ENCODE data around the gene OGFOD2.

OGFOD2 gene

GRCh38 chr12:123017753-123018152 is 42.7 kb downstream of the OGFOD2 start:
- Histone ChIP-seq H3K79me2 (ENCODE audit: insufficient read depth, low read length) (no peaks in the 10 kb centered on the region; the same call in 1 of the 2 replicates), H3K27ac (ENCODE audit: low read depth, low read length, poor library complexity, severe bottlenecking) (no peak overlapping the region), H3K4me3 (ENCODE audit: low read depth, low read length, poor library complexity, severe bottlenecking) (no peak overlapping the region), H2AFZ (ENCODE audit: low read length) (no peak overlapping the region), H3K27me3 (ENCODE audit: insufficient read depth, low read length) (no peaks in the 10 kb centered on the region), H3K9ac (ENCODE audit: low read length) (no peak overlapping the region), H3K4me1 (ENCODE audit: insufficient read depth, low read length, severe bottlenecking) (no peaks in the 10 kb centered on the region), H3F3A (ENCODE audit: insufficient read depth, low read length) (no peaks in the 10 kb centered on the region), H3K9me3 (ENCODE audit: low read length) (no peaks in the 10 kb centered on the region), H4K20me1 (ENCODE audit: insufficient read depth, low read length) (no peaks in the 10 kb centered on the region), H3K4me2 (ENCODE audit: low read length) (no peak overlapping the region), H3K36me3 (ENCODE audit: insufficient read depth, low read length) (peaks cover 59% of the 10 kb centered on the region), H3K9me2 (ENCODE audit: low read depth, low read length) (no peaks in the 10 kb centered on the region)
- TF ChIP-seq EZH2 (IDR thresholded peaks at IDR 0.05; ENCODE audit: borderline replicate concordance, low read length) (no peak), CTCF (IDR thresholded peaks at IDR 0.05; ENCODE audit: low read length) (no peak)

GRCh38 chr12:123019841-123020138 is 44.7 kb downstream of the OGFOD2 start:
- Histone ChIP-seq H3K4me1 (ENCODE audit: insufficient read depth, low read length, severe bottlenecking) (no peaks in the 10 kb centered on the region), H3K9me3 (ENCODE audit: low read length) (no peaks in the 10 kb centered on the region), H3K4me2 (ENCODE audit: low read length) (no peak overlapping the region), H3K36me3 (ENCODE audit: insufficient read depth, low read length) (peaks cover 55% of the 10 kb centered on the region), H3K9me2 (ENCODE audit: low read depth, low read length) (no peaks in the 10 kb centered on the region), H2AFZ (ENCODE audit: low read length) (no peak overlapping the region), H3K79me2 (ENCODE audit: insufficient read depth, low read length) (peaks cover 4% of the 10 kb centered on the region; the same call in 1 of the 2 replicates), H3K9ac (ENCODE audit: low read length) (no peak overlapping the region), H4K20me1 (ENCODE audit: insufficient read depth, low read length) (no peaks in the 10 kb centered on the region), H3K27ac (ENCODE audit: low read depth, low read length, poor library complexity, severe bottlenecking) (no peak overlapping the region), H3K27me3 (ENCODE audit: insufficient read depth, low read length) (no peaks in the 10 kb centered on the region), H3K4me3 (ENCODE audit: low read depth, low read length, poor library complexity, severe bottlenecking) (no peak overlapping the region), H3F3A (ENCODE audit: insufficient read depth, low read length) (no peaks in the 10 kb centered on the region)
- no peak for TF ChIP-seq CTCF (IDR thresholded peaks at IDR 0.05; ENCODE audit: low read length)
- TF ChIP-seq EZH2 (IDR thresholded peaks at IDR 0.05; ENCODE audit: borderline replicate concordance, low read length): no peak

GRCh38 chr12:123021688-123022604 is 46.9 kb downstream of the OGFOD2 start:
- TF ChIP-seq EZH2 (IDR thresholded peaks at IDR 0.05; ENCODE audit: borderline replicate concordance, low read length) (no peak), CTCF (IDR thresholded peaks at IDR 0.05; ENCODE audit: low read length) (no peak)
- H3K79me2 ChIP-seq (ENCODE audit: insufficient read depth, low read length): 0 out of 2 replicates have a peak, but pooled peaks cover 4% of the 10 kb centered on the region
- H3K4me3 ChIP-seq (ENCODE audit: low read depth, low read length, poor library complexity, severe bottlenecking): no peak overlapping the region
- H4K20me1 ChIP-seq (ENCODE audit: insufficient read depth, low read length): no peaks in the 10 kb centered on the region
- no peak overlapping the region for H2AFZ ChIP-seq (ENCODE audit: low read length)
- no peaks in the 10 kb centered on the region for H3K9me2 ChIP-seq (ENCODE audit: low read depth, low read length)
- peaks cover 56% of the 10 kb centered on the region; the same call in 1 of the 2 replicates for H3K36me3 ChIP-seq (ENCODE audit: insufficient read depth, low read length)
- H3K27me3 ChIP-seq (ENCODE audit: insufficient read depth, low read length): no peaks in the 10 kb centered on the region
- H3K9me3 ChIP-seq (ENCODE audit: low read length): no peaks in the 10 kb centered on the region
- H3F3A ChIP-seq (ENCODE audit: insufficient read depth, low read length): no peaks in the 10 kb centered on the region
- no peak overlapping the region for H3K9ac ChIP-seq (ENCODE audit: low read length)
- no peaks in the 10 kb centered on the region for H3K4me1 ChIP-seq (ENCODE audit: insufficient read depth, low read length, severe bottlenecking)
- H3K4me2 ChIP-seq (ENCODE audit: low read length): no peak overlapping the region
- no peak overlapping the region for H3K27ac ChIP-seq (ENCODE audit: low read depth, low read length, poor library complexity, severe bottlenecking)
